Measurements from ENCODE around the gene TBC1D1.
A peak's percentile ranks its signal among the peaks of the same experiment; 100 is the strongest.

- TF ChIP-seq ZFP3 (CRISPR knock-in tag; IDR thresholded peaks at IDR 0.05) (no peak), SNAI2 (CRISPR knock-in tag; IDR thresholded peaks at IDR 0.05) (no peak), CSDC2 (CRISPR knock-in tag; IDR thresholded peaks at IDR 0.05) (no peak), RARB (CRISPR knock-in tag; IDR thresholded peaks at IDR 0.05) (no peak), ISL1 (CRISPR knock-in tag; IDR thresholded peaks at IDR 0.05) (peak; percentile 36; the same call in 1 of the 2 replicates), CREB5 (CRISPR knock-in tag; IDR thresholded peaks at IDR 0.05; ENCODE audit: low read depth) (no peak), ZC3H10 (CRISPR knock-in tag; IDR thresholded peaks at IDR 0.05) (no peak), ARNTL (CRISPR knock-in tag; IDR thresholded peaks at IDR 0.05; ENCODE audit: borderline replicate concordance, low read depth) (no peak), TCF4 (CRISPR knock-in tag; IDR thresholded peaks at IDR 0.05; ENCODE audit: borderline replicate concordance) (no peak)
- TF ChIP-seq, protein P1, sequence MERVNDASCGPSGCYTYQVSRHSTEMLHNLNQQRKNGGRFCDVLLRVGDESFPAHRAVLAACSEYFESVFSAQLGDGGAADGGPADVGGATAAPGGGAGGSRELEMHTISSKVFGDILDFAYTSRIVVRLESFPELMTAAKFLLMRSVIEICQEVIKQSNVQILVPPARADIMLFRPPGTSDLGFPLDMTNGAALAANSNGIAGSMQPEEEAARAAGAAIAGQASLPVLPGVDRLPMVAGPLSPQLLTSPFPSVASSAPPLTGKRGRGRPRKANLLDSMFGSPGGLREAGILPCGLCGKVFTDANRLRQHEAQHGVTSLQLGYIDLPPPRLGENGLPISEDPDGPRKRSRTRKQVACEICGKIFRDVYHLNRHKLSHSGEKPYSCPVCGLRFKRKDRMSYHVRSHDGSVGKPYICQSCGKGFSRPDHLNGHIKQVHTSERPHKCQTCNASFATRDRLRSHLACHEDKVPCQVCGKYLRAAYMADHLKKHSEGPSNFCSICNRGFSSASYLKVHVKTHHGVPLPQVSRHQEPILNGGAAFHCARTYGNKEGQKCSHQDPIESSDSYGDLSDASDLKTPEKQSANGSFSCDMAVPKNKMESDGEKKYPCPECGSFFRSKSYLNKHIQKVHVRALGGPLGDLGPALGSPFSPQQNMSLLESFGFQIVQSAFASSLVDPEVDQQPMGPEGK (CRISPR knock-in tag; IDR thresholded peaks at IDR 0.05; ENCODE audit: borderline replicate concordance) = no peak
- TF ChIP-seq, protein P2, sequence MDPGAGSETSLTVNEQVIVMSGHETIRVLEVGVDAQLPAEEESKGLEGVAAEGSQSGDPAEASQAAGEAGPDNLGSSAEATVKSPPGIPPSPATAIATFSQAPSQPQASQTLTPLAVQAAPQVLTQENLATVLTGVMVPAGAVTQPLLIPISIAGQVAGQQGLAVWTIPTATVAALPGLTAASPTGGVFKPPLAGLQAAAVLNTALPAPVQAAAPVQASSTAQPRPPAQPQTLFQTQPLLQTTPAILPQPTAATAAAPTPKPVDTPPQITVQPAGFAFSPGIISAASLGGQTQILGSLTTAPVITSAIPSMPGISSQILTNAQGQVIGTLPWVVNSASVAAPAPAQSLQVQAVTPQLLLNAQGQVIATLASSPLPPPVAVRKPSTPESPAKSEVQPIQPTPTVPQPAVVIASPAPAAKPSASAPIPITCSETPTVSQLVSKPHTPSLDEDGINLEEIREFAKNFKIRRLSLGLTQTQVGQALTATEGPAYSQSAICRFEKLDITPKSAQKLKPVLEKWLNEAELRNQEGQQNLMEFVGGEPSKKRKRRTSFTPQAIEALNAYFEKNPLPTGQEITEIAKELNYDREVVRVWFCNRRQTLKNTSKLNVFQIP (CRISPR knock-in tag; IDR thresholded peaks at IDR 0.05; ENCODE audit: borderline replicate concordance, low read depth) = no peak
Measured at GRCh38 chr4:38056011-38056685, 165.3 kb downstream of the TBC1D1 start.
